Renal cortex interstitium (tissue), 11 donors: ENCODE data around the gene EEF1E1. TPM values are rescaled to one million over a fixed set of nuclear protein-coding genes. Genes with fewer than 3 reads are reported as not detected.
"Not testable (repeated sequence)": the region's sequence is repeated elsewhere in the genome, so short reads cannot be mapped to it uniquely, and the experiment has no call there.

Experiments
- DNase-seq, 11 donors: peaks; one replicate each; pipeline ENCODE4 v3.0.0-alpha.2; 2013; ENCODE audit warnings: low read depth in 9 of 11, low spot score in 4 of 11; ENCODE audit errors: extremely low read depth in 1 of 11
- polyA plus RNA-seq, 3 donors: library from polyadenylated mRNA; unstranded; fragments of 120-200 nt; gene quantifications; one replicate each; pipeline ENCODE4 v1.2.1, GENCODE V29; 2013; ENCODE audit not compliant: insufficient read length in 3 of 3

The EEF1E1 gene
- polyA plus RNA-seq, 3 donors, result 46.9 to 61.3 (median 52.0) TPM

GRCh38 chr6:8073758-8074157 lies 28.6 kb downstream of the EEF1E1 start:
- DNase-seq, result no peak

GRCh38 chr6:8070718-8071117 lies 31.6 kb downstream of the EEF1E1 start:
- no peak for DNase-seq

GRCh38 chr6:8069631-8070284 lies 32.6 kb downstream of the EEF1E1 start:
- no peak for DNase-seq

DNA sequence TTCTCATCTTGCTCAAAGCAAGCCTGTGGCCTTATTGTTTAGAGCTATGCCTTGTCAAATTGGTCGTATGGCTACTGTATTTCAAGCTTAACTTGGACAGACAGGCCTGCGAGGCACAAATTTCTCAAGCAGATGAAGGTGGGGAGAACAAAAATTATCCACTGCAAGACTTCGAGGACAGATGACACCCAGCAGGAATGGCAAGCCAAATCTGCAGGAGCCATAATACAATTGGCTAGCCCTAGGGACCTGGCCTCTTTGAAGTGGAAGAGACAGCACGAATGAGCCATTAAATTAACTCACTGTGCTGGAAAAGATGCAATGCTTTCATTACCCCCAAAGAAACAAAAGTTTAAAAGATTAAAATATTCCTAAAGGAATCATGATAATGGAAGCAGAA lies 33.2 kb downstream of the EEF1E1 start:
- no peak for DNase-seq

DNA sequence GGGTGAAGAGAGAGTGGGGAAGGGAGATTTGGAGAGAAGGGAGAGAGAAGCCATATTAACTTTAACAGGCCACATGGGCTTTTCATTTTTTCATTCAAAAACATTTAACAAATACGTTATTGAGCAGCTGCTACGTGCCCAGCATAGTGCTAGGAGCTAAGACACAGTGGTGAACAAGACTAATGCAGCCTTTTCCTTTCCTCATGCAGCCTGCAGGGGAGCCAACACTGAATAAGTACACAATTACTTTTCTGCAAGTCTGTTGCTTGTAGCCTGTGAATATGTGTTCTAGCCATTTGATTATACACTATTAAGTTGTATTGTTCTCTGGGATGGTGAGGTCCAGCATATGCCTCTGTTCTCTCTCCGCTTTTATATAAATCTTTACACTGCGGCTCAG lies 36.2 kb downstream of the EEF1E1 start:
- no peak for DNase-seq

- no peak for DNase-seq
Observed at GRCh38 chr6:8065519-8065911, 36.8 kb downstream of the EEF1E1 start.

- DNase-seq, result no peak
Observed at GRCh38 chr6:8064638-8065518, 37.5 kb downstream of the EEF1E1 start.

DNA sequence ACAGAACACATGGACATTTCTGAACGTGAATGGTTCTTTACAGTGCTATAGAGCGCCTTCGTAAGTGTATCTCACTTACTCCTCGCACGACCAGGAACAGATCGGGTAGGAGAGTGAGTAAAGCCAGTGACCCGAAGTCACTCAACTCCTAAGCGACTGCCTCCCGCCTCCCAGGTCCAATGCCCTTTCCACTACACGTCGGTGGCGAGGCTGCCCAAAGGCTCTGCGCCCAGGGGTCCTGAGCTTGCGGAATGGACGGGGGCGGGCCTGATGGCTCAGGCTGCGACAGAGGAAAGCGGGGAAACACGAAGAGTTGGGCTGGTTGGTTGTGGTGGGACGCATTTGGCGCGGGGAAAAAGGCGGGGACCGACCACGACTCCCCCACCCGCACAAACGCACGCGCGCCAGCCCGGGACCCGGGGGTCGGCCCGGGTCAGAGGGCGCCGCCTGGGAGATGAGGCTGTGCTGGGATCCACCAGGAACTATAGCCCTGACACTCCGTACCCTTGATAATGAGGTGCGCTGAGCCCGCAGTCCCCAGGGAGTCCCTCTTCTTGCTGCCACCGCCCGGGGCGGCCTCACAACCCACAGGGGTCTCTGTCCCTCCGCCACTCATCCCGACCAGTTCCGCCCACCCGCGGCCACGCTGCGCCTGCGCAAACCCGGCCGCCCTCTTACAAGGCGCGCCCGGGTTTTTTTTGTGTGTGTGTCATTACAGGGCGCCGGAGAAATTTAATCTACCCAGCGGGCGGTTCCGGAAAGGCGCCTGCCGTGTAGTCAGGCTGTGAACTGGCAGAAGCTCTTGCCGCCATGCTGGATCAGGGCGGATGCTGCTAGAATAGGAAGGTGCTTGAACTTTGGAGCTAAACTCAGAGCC lies 38.3 kb downstream of the EEF1E1 start, which contains the start of gene BLOC1S5:
Gene BLOC1S5 (minus strand): TSS at position 629 of the 877 bp plus-strand sequence. CDS start 13 bp downstream, at position 616.
- DNase-seq, result peak; percentile 89 to 98 (median 97)

DNA sequence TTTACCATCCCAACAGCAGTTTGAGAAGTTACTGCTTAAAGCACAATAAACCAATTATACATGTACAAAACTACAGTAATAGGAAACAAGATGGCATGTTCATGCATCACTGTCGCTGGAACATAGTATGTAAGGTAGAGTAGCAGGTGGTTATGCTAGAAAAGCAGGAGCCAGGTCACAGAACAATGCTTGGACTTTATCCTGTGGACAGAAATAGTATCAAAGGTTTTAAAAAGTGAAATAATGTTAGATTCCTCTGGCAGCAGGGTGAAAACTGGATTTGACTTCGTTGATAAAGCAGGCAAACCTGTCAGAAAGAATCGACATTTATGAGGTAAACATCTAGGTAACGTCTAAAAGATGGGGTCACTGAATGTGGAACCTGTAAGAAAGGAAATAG lies 40.6 kb downstream of the EEF1E1 start:
- no peak for DNase-seq

DNA sequence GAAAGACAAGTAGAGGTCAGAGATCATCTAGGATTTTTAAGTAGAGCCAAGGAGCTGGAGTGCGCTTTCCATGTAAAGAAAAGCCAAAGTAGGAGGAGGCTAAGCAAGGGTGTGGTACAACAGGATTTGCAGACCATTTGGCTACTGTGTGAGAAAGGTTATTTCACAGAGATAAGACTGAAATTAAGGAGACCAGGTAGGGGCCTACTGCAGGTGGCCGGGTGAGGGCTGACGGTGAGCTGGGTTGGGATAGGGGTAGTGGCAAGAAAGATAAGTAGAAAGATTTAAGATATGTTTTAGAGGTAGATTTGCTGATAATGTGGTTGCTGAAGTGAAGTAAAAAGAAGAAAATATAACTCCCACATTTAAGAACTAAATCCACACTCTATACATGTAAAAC lies 42.0 kb downstream of the EEF1E1 start:
- no peak for DNase-seq

- no peak for DNase-seq
Observed at GRCh38 chr6:8059129-8059528, 43.2 kb downstream of the EEF1E1 start.

DNA sequence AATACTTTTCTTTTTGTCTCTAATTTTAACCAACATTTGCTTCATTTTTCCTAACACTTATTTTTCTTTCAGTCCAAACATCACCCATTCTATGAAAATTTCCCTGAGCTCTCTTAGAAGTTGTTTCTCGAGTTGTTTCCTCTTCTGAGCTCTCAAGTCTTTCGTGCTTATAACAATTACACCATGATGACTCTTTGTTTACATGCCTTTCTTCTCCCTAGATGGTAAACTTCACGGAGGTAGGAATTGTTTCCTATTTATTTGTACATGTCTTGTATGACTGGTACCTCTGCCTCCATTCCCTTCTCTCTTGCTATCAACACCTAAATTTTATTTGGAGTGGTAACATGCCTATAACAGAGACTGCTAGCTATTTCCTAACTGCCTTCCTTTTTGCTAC lies 44.6 kb downstream of the EEF1E1 start:
- no peak for DNase-seq

DNA sequence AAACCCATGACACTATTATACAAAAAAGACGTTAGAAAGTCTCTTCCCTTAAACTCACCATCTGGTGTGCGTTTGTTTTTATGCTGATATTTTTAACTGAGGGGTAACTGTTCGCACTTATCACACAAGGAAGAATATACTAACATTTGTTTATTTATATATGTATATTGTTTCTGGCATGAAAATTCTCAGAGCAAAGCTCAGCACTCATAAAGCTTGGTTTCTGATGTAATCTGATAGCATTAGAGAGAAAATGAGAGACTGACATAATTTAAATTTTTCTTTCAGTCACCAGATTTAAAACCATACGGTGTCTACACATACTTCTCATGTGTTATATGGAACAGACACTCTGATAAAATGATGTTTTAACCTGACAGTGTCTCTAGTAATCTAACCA lies 45.1 kb downstream of the EEF1E1 start:
- no peak for DNase-seq

- no peak for DNase-seq
Observed at GRCh38 chr6:8054276-8054675, 48.1 kb downstream of the EEF1E1 start.

- DNase-seq, result no peak
Observed at GRCh38 chr6:8047541-8048292, 54.6 kb downstream of the EEF1E1 start.

DNA sequence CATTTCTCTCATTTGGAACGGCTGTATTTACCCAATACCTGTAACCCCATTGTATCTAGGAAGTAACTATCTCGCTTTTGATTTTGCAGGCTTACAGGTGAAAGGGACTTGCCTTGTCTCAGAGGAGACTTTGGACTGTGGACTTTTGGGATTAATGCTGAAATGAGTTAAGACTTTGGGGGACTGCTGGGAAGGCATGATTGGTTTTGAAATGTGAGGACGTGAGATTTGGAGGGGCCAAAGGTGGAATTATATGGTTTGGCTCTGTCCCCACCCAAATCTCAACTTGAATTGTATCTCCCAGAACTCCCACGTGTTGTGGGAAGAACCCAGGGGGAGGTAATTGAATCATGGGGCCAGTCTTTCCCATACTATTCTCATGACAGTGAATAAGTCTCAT lies 56.6 kb downstream of the EEF1E1 start:
- not testable (repeated sequence) for DNase-seq

DNA sequence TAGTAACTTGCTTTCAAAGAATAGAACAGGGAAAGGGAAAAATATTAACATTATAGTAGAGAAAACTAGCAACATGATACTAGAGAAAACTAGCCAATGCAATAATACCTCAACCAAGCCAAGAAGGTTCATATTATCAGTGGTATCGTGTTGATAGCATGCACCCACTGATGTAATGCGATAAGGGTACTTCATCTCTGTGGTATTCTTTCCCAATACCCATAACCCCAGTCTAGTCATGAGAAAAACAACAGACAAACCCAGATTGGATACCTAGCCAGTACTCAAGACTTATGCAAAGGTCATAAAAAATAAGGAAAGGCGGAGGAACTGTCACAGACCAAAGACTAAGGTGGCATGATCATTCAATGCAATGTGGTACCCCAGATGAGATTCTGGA lies 59.1 kb downstream of the EEF1E1 start:
- DNase-seq, result no peak

- DNase-seq, result no peak
Observed at GRCh38 chr6:8041913-8042583, 60.3 kb downstream of the EEF1E1 start.
